SK-N-SH treated with all-trans-retinoic acid at 6 μM for 48 hours (cell line): ENCODE measurements around the gene SAC3D1.

Source experiments
- ATAC-seq: fragments of 200-7000 bp; cut with Tn5 transposase; 3 replicates; pipeline ENCODE4 v1.9.1; 2020; ENCODE audit warnings: mild to moderate bottlenecking, moderate library complexity
- BACH2 ChIP-seq: fragments of 250-450 bp; sonication (Bioruptor Pico); IDR thresholded peaks from 2 replicates; pipeline ENCODE4 v1.9.0; 2021; ENCODE audit warnings: mild to moderate bottlenecking, borderline replicate concordance
- CREB5 ChIP-seq: fragments of 250-450 bp; sonication (Bioruptor Pico); IDR thresholded peaks from 2 replicates; pipeline ENCODE4 v1.5.1; 2020; ENCODE audit warnings: low read depth, mild to moderate bottlenecking, moderate library complexity
- GLIS3 ChIP-seq: fragments of 250-450 bp; sonication (Bioruptor Pico); IDR thresholded peaks from 2 replicates; pipeline ENCODE4 v1.5.0; 2020; ENCODE audit warnings: mild to moderate bottlenecking, moderate library complexity
- ISL1 ChIP-seq: fragments of 250-450 bp; sonication (Bioruptor Pico); IDR thresholded peaks from 2 replicates; pipeline ENCODE4 v2.1.2; 2022; ENCODE audit warnings: mild to moderate bottlenecking, moderate library complexity
- OSR1 ChIP-seq: fragments of 250-450 bp; sonication (Bioruptor Pico); IDR thresholded peaks from 2 replicates; pipeline ENCODE4 v1.8.0; 2022; ENCODE audit warnings: moderate library complexity, mild to moderate bottlenecking, inconsistent platforms
- PPARA ChIP-seq: fragments of 250-450 bp; sonication (Bioruptor Pico); IDR thresholded peaks from 2 replicates; pipeline ENCODE4 v1.5.0; 2020; ENCODE audit warnings: mild to moderate bottlenecking, borderline replicate concordance
- RARB ChIP-seq: fragments of 250-450 bp; sonication (Bioruptor Pico); IDR thresholded peaks from 2 replicates; pipeline ENCODE4 v1.8.0; 2021; ENCODE audit warnings: mild to moderate bottlenecking, moderate library complexity
- SNAI2 ChIP-seq: fragments of 250-450 bp; sonication (Bioruptor Pico); IDR thresholded peaks from 2 replicates; pipeline ENCODE4 v1.5.0; 2020; ENCODE audit warnings: mild to moderate bottlenecking, moderate library complexity
- TOX ChIP-seq: fragments of 250-450 bp; sonication (Bioruptor Pico); IDR thresholded peaks from 2 replicates; pipeline ENCODE4 v1.8.0; 2021; ENCODE audit warnings: mild to moderate bottlenecking, moderate library complexity, borderline replicate concordance
- TSHZ2 ChIP-seq: fragments of 250-450 bp; sonication (Bioruptor Pico); IDR thresholded peaks from 2 replicates; pipeline ENCODE4 v1.5.0; 2020; ENCODE audit warnings: mild to moderate bottlenecking, moderate library complexity
- ZC3H10 ChIP-seq: fragments of 250-450 bp; sonication (Bioruptor Pico); IDR thresholded peaks from 2 replicates; pipeline ENCODE4 v1.5.1; 2021; ENCODE audit warnings: mild to moderate bottlenecking, moderate library complexity
- ZFP30 ChIP-seq: fragments of 450-650 bp; formaldehyde crosslinking; IDR thresholded peaks from 2 replicates; pipeline ENCODE4 v1.5.0; 2022; ENCODE audit warnings: mild to moderate bottlenecking, moderate library complexity
- ZNF565 ChIP-seq: fragments of 450-650 bp; formaldehyde crosslinking; conservative IDR thresholded peaks from 2 replicates; pipeline ENCODE4 v1.5.0; 2020; ENCODE audit warnings: low read depth, mild to moderate bottlenecking, moderate library complexity
- ZNF70 ChIP-seq: fragments of 450-650 bp; formaldehyde crosslinking; IDR thresholded peaks from 2 replicates; pipeline ENCODE4 v1.5.0; 2020; ENCODE audit warnings: mild to moderate bottlenecking, moderate library complexity
- ZNF8 ChIP-seq: fragments of 450-650 bp; formaldehyde crosslinking; IDR thresholded peaks from 2 replicates; pipeline ENCODE4 v1.5.0; 2020; ENCODE audit warnings: mild to moderate bottlenecking, moderate library complexity
- TF ChIP-seq, protein P1 (sequence below): fragments of 250-450 bp; sonication (Bioruptor Pico); IDR thresholded peaks from 2 replicates; pipeline ENCODE4 v1.8.0; 2020; ENCODE audit warnings: mild to moderate bottlenecking, moderate library complexity, borderline replicate concordance
- TF ChIP-seq, protein P2 (sequence below): fragments of 250-450 bp; sonication (Bioruptor Pico); IDR thresholded peaks from 2 replicates; pipeline ENCODE4 v1.8.0; 2021; ENCODE audit warnings: low read depth, mild to moderate bottlenecking, moderate library complexity, borderline replicate concordance

Gene SAC3D1

GRCh38 chr11:65090628-65091027 lies 49.6 kb downstream of the SAC3D1 start:
- TF ChIP-seq CREB5 (CRISPR knock-in tag) (no peak), ZC3H10 (CRISPR knock-in tag) (no peak), GLIS3 (CRISPR knock-in tag) (no peak), ZNF70 (CRISPR knock-in tag) (no peak), BACH2 (CRISPR knock-in tag) (no peak), ZNF565 (CRISPR knock-in tag) (no peak), TSHZ2 (CRISPR knock-in tag) (no peak), OSR1 (no peak), PPARA (CRISPR knock-in tag) (no peak), SNAI2 (no peak), ZFP30 (no peak), RARB (no peak), ISL1 (CRISPR knock-in tag) (no peak), TOX (CRISPR knock-in tag) (no peak), ZNF8 (CRISPR knock-in tag) (no peak)
- TF ChIP-seq, protein P1, sequence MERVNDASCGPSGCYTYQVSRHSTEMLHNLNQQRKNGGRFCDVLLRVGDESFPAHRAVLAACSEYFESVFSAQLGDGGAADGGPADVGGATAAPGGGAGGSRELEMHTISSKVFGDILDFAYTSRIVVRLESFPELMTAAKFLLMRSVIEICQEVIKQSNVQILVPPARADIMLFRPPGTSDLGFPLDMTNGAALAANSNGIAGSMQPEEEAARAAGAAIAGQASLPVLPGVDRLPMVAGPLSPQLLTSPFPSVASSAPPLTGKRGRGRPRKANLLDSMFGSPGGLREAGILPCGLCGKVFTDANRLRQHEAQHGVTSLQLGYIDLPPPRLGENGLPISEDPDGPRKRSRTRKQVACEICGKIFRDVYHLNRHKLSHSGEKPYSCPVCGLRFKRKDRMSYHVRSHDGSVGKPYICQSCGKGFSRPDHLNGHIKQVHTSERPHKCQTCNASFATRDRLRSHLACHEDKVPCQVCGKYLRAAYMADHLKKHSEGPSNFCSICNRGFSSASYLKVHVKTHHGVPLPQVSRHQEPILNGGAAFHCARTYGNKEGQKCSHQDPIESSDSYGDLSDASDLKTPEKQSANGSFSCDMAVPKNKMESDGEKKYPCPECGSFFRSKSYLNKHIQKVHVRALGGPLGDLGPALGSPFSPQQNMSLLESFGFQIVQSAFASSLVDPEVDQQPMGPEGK (CRISPR knock-in tag), result no peak
- TF ChIP-seq, protein P2, sequence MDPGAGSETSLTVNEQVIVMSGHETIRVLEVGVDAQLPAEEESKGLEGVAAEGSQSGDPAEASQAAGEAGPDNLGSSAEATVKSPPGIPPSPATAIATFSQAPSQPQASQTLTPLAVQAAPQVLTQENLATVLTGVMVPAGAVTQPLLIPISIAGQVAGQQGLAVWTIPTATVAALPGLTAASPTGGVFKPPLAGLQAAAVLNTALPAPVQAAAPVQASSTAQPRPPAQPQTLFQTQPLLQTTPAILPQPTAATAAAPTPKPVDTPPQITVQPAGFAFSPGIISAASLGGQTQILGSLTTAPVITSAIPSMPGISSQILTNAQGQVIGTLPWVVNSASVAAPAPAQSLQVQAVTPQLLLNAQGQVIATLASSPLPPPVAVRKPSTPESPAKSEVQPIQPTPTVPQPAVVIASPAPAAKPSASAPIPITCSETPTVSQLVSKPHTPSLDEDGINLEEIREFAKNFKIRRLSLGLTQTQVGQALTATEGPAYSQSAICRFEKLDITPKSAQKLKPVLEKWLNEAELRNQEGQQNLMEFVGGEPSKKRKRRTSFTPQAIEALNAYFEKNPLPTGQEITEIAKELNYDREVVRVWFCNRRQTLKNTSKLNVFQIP (CRISPR knock-in tag), result no peak
- no peak for ATAC-seq
